Parathyroid adenoma (tissue), 2 donors: ENCODE results near the gene PCBP1.

Source experiments
- H2AFZ ChIP-seq: fragments of 300-600 bp; sonication (generic); one replicate; pipeline ENCODE4 v1.7.0; 2017; ENCODE audit warnings: antibody characterized with exemption, mild to moderate bottlenecking
- H3K27ac ChIP-seq: fragments of 300-600 bp; sonication (generic); one replicate; pipeline ENCODE4 v1.7.0; 2017
- H3K27me3 ChIP-seq: fragments of 300-600 bp; sonication (generic); one replicate; pipeline ENCODE4 v1.7.0; 2017; ENCODE audit warnings: low read length; ENCODE audit not compliant: control insufficient read depth, insufficient read depth
- H3K36me3 ChIP-seq: fragments of 300-600 bp; sonication (generic); one replicate; pipeline ENCODE4 v1.7.0; 2017; ENCODE audit warnings: low read length; ENCODE audit not compliant: control insufficient read depth, insufficient read depth
- H3K4me1 ChIP-seq: fragments of 300-600 bp; sonication (generic); one replicate; pipeline ENCODE4 v1.7.0; 2017; ENCODE audit warnings: control low read depth
- H3K4me2 ChIP-seq: fragments of 300-600 bp; sonication (generic); one replicate; pipeline ENCODE4 v1.7.0; 2017; ENCODE audit warnings: low read length
- H3K4me3 ChIP-seq: fragments of 300-600 bp; sonication (generic); one replicate; pipeline ENCODE4 v1.7.0; 2017; ENCODE audit warnings: low read depth, low read length
- H3K79me2 ChIP-seq: fragments of 300-600 bp; sonication (generic); one replicate; pipeline ENCODE4 v1.7.0; 2017; ENCODE audit warnings: control low read depth
- H3K9ac ChIP-seq: fragments of 300-600 bp; sonication (generic); one replicate; pipeline ENCODE4 v1.7.0; 2017; ENCODE audit warnings: mild to moderate bottlenecking
- H3K9me3 ChIP-seq: fragments of 300-600 bp; sonication (generic); one replicate; pipeline ENCODE4 v1.7.0; 2017; ENCODE audit warnings: low read length; ENCODE audit not compliant: control insufficient read depth
- CTCF ChIP-seq: fragments of 300-600 bp; sonication (generic); IDR thresholded peaks from one replicate; pipeline ENCODE4 v1.7.0; 2017; ENCODE audit warnings: antibody characterized with exemption, mild to moderate bottlenecking
- donor health status: primary hyperparathyroidism.

Gene PCBP1

GRCh38 chr2:70073493-70073892 lies 13.8 kb upstream of the PCBP1 start:
- Histone ChIP-seq H3K4me2 (no peak overlapping the region), H3K27me3 (no peaks in the 10 kb centered on the region), H2AFZ (no peak overlapping the region), H3K4me3 (no peak overlapping the region), H3K36me3 (no peaks in the 10 kb centered on the region), H3K79me2 (no peaks in the 10 kb centered on the region), H3K9me3 (no peaks in the 10 kb centered on the region), H3K27ac (no peak overlapping the region), H3K9ac (no peak overlapping the region), H3K4me1 (peaks cover 5% of the 10 kb centered on the region)
- no peak for TF ChIP-seq CTCF

GRCh38 chr2:70078384-70078783 lies 8.9 kb upstream of the PCBP1 start:
- H3K4me1 ChIP-seq: peaks cover 7% of the 10 kb centered on the region
- H2AFZ ChIP-seq: no peak overlapping the region
- no peaks in the 10 kb centered on the region for H3K27me3 ChIP-seq
- H3K79me2 ChIP-seq: no peaks in the 10 kb centered on the region
- no peaks in the 10 kb centered on the region for H3K36me3 ChIP-seq
- no peak overlapping the region for H3K27ac ChIP-seq
- H3K9me3 ChIP-seq: no peaks in the 10 kb centered on the region
- no peak overlapping the region for H3K9ac ChIP-seq
- no peak overlapping the region for H3K4me2 ChIP-seq
- no peak overlapping the region for H3K4me3 ChIP-seq
- no peak for TF ChIP-seq CTCF

- TF ChIP-seq CTCF: no peak
- H3K4me1 ChIP-seq: peaks cover 19% of the 10 kb centered on the region
- no peaks in the 10 kb centered on the region for H3K79me2 ChIP-seq
- H3K27ac ChIP-seq: peak overlapping the region; percentile 47
- H3K4me2 ChIP-seq: no peak overlapping the region
- no peak overlapping the region for H3K9ac ChIP-seq
- H2AFZ ChIP-seq: peak overlapping the region; percentile 51
- H3K4me3 ChIP-seq: no peak overlapping the region
- H3K9me3 ChIP-seq: no peaks in the 10 kb centered on the region
- H3K36me3 ChIP-seq: no peaks in the 10 kb centered on the region
- H3K27me3 ChIP-seq: no peaks in the 10 kb centered on the region
These were observed 6.6 kb upstream of the PCBP1 start for GRCh38 chr2:70080610-70081200.

GRCh38 chr2:70081221-70081620 lies 6.1 kb upstream of the PCBP1 start:
- no peaks in the 10 kb centered on the region for H3K9me3 ChIP-seq
- peak overlapping the region; percentile 51 for H2AFZ ChIP-seq
- no peaks in the 10 kb centered on the region for H3K36me3 ChIP-seq
- H3K27me3 ChIP-seq: no peaks in the 10 kb centered on the region
- H3K4me2 ChIP-seq: no peak overlapping the region
- H3K4me1 ChIP-seq: peaks cover 25% of the 10 kb centered on the region
- H3K79me2 ChIP-seq: no peaks in the 10 kb centered on the region
- no peak overlapping the region for H3K9ac ChIP-seq
- no peak for TF ChIP-seq CTCF
- H3K27ac ChIP-seq: peak overlapping the region; percentile 47
- H3K4me3 ChIP-seq: no peak overlapping the region
